HK-2 (cell line): ENCODE data around the gene CD53.

Experiments used
- DNase-seq: peaks from one replicate; pipeline ENCODE4 v3.0.0-alpha.2; 2018; ENCODE audit not compliant: unreplicated experiment

Gene CD53

DNA sequence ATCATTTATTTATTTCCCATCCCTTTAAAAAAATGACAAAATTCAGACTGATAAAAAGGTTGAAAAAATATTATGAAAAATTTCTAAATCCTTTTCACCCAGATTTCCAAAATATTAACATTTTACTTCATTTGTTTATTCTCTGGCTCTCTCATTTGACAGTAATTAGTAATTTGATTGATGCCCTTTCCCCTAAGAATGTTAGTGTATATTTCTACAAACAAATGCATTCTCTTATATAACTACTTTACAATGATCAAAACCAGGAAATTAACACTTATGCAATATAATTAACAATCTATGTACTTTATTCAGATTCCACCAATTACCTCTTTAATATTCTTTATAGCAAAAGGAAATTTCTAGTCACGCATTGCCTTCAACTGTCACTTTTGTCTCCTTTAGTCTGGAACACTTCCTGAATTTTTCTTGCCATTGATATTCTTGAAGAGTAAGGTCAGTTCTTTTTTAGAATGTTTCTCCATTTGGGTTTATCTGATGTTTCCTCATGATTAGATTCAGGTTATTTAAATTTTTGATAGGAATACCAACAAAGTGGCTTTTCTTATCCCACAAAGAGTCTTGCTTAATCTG is 3.9 kb downstream of the CD53 start:
- DNase-seq: no peak

DNA sequence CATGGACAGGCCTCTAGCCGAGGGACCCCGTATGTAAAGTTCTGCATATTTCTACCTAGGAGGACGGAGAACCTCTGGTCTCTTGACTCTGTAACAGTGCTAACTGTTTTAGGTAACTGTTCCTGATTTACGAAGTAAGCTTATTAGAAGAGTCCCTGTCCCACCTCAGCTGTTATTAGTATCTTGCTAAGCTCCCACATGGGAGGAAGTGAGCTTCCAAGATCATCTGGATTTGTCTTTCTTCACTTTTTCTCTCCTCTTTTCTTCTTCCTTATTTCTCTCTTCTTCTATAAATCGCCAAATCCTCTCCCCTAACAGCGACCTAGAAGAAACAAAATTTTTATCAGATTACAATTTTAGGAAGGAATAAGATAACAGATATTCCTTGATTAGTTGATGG is 4.4 kb downstream of the CD53 start:
- DNase-seq: no peak

DNA sequence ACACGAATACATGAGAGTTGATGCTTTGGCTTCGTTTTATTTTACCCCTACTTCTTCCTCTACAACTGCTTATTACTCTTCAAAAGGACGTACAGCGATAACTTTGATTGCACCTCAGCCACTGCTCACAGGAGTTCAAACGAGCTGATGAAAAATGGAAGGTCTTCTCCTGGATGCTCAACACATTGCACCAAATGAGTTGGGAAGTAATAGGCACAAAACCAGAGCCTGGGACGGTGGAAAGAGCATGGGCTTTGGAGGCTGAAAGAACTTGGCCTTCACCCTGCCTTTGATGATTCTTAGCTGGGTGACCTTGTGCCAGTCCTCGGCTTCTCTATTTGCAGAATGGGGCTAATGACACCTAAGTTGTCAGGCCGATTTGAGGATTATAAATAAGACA is 4.8 kb downstream of the CD53 start:
- DNase-seq: no peak

DNA sequence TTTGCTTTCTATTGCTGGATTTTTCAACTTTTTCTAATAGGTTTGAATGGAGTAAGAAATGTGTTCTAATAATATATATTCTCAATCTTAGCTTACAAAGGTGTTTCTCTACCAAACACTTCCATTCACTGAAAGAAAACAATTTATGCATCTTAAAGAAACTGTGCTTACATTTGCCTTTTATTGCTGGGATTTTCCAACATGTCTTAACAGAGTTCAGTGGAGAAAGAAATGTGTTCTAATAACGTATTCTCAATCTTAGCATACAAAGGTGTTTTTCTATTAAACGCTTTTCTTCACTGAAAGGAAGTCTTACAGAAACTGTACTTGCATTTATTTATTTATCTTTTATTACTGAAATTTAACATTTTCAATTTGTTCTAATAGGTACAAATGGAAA is 5.6 kb downstream of the CD53 start:
- no peak for DNase-seq

DNA sequence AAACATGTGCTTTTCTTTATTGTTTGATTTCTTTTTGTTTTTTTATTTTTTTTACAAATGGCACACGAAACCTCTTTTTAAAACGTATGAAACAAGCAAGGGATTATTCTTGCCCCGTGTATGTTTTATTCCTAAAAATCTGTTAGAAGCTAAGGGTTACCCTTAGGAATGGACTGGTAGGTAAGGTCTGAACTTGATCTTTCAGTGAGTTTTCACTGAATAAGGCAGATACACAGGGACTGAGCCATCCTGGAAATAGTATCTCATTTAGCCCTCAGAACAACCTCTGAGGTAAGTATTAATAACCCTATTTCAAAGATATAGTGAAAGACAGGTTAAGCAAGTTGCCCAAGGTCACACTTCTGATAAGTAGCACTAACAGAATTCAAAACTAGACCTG is 6.0 kb downstream of the CD53 start:
- no peak for DNase-seq

DNA sequence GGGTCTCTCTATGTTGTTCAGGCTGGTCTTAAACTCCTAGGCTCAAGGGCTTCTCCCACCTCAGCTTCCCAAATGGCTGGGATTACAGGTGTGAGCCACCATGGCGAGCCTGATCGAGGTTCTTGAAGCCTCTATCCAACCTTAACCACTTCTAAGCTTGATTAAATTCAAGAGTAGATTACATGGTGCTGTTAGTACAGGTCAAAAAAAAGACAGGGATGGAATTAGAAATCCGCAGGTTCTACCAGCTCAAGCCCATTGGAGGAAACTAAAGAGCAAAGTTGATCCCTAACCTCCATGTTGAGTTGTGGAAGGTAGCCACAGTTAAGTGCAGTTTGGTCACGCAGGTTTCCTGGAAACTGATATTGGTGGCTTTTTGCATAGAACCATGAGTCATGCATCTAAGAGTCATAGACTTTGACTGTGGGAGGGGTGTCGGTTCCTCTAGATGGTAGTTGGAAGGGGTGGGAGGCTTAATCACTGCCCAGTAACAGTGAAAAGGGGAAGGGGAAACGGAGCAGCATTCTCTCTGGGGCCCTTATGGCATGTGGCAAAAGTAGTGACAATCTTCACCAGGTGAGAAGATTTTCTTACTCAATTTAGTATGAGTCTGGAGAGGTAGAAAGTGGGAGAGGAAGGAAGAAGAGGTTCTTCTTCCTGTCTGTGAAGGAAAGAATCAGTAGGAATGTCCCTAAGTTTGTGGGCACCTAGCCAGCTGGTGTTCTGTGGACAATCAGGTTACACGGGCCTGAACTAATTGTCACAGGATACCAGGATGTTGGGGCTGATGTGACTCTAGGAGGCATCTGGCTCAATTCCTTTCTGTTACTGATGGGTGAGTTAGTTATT is 7.0 kb downstream of the CD53 start:
- no peak for DNase-seq

DNA sequence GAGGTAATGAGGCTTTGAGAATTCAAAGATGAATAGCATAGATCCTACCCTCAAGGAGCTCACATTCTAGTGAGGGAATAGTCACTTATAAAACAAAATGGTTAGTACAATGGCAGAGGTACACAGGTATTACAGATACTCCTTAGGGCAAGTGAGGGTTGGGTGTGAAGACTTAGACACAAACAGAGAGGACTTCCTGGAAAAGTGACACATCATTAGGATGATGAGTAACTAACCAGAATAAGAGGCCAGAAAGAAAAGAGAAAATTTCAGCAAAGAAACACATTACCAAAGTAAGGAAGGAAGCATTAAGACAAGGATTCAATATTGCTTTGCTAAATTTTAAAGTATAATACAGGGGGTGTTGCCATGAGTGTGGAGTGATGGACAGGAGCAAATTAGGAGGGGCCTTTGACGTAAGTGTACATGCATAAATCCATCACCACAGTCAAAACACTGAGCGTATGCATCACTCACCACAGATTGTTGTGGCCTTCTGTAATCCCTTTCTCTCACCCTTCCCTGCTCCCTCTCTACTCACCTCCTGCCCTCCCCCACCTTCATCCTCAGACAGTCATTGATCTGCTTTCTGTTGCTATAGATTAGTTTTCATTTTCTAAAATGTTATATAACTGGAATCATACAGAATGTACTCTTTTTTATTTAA is 7.9 kb downstream of the CD53 start:
- DNase-seq: no peak

DNA sequence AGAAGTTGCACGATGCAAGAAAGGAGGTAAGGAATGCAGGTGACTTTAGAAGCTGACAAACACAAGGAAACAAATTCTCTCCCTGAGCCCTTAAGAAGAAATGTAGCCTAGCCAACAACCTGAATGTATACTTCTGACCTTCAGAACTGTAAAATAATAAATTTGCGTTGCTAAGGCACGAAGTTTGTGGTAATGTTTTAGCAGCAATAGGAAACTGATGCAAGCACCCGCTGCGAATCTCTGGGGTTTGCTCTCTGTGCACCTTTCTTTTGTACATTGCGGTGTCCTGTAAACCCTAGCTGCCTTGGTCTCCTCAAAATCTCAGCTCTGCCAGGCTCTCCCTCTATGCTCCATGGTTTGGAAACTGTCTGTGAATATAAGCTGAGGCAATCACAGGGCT is 15.1 kb downstream of the CD53 start:
- DNase-seq: no peak

DNA sequence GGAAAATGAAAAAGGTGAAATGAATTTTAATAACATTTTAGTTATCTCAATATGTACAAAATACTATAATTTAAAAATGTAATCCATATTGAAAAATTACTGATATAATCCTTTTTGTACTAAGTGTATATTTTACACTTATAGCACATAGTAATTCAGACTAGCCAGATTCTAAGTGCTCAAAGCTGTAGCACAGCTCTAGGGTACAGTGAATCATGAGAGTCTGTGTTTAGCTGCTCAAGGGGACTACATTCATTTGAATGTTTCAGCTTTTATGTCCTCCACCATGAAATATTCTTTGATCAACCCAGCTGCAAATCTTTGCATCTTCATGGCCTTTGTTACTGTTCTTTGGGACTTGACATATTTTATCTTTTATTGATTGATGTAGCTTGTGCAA is 15.7 kb downstream of the CD53 start:
- DNase-seq: no peak

DNA sequence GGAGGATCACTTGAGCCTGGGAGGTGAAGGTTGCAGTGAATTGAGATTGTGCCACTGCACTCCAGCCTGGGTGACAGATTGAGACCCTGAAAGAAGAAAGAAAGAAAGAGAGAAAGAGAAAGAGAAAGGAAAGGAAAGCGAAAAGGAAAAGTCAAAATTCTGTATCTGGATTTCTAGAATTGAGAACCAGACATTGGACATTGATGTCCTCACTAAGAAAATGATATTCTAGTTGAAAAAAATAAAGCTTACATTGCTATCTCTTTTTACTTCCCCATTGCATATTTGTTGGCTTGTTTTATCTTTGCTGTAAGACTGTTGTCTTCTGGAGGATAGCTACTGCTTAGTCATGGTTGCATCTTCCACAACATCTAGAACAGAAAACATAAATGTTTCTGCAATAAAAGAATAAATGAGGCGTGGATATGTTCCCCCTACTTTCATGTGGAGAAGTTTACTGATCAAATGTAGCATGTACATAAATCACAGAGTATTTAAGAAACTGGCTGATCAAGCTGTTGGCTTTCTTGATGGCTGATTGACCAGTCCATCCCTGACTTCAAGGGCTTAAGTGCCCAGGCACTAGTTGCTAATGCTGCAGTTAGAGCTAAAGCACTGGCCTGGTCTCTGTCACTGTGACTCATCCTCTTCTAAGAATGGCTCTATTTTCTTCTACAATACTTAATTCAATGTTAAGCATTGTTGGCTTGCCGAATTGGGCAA is 17.7 kb downstream of the CD53 start:
- no peak for DNase-seq

DNA sequence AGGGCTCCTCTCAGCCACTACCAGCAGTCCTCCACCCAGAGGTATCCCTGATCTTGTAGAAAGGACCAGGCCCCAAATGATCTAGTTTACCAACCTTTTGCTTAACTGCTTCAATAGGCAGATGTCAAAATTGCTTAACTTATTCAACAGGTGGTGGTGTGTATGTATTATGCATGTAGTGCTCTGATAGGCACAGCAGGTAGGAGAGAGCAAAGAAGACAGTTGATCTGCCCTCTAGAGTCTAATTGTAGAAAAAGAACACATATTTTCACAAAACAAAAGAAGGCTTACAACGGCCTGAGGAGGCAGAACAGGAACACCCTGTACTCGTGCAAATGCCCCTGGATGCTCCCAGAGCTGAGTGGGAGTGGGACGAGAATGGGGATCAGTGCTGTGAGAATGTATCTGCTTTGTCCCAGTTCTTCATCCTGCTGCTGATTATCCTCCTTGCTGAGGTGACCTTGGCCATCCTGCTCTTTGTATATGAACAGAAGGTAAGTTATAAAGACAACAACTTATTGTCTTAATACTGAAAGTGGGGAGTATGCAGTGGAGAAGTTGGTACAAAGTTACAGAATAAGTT is 21.1 kb downstream of the CD53 start:
- no peak for DNase-seq

DNA sequence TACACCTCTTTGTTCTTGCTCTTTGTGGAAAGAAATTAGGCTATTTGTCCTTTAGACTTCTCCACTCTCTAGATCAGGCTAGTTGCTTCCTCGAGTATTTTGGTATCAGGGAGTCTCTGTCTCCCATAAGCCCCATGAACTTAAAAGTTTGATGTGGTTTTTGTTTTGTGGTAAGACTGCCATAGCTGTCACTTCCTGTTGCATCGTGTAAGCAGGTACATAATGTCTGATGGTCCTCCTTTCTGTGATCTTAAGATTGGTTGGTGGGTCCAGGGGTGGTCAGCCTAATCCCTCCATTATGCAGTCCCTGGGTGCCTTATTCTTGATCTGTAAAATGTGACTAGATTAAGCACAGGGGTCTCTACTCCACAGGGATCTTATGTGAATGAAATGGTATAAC is 23.1 kb downstream of the CD53 start:
- DNase-seq: no peak

DNA sequence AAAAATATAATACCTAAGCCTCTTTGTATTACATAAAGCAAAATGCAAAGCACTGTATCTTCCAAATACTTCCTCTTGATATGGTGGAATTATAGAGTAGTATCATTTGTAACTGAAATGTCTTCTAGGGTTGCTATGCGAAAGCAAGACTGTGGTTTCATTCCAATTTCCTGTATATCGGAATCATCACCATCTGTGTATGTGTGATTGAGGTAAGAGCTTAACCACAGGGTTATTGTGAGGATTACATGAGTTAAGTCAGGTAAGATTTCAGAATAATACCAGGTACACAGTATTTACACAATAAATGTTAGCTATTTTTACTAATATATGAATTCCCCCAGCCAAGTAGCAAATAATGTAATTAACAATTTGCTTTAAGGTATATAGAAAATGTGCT is 24.7 kb downstream of the CD53 start:
- no peak for DNase-seq

DNA sequence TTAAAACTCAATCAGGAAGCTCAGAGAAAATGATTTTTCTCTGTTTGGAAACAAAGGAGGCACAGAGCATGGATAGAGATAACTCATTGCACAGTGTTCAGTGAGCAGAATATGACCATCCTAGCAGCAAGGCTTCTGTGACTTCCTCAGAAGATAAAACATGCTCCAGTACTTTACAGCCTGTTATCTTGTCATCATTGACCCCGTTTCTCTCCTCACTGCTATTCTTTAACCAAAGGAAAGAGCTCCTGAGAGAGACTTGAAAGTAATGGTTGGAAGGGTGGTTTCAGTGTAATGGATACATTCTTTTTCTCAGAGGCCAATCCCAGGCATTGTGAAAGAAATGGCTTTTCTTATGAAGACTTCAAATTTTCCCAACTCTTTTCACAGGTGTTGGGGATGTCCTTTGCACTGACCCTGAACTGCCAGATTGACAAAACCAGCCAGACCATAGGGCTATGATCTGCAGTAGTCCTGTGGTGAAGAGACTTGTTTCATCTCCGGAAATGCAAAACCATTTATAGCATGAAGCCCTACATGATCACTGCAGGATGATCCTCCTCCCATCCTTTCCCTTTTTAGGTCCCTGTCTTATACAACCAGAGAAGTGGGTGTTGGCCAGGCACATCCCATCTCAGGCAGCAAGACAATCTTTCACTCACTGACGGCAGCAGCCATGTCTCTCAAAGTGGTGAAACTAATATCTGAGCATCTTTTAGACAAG is 25.9 kb downstream of the CD53 start:
- no peak for DNase-seq

DNA sequence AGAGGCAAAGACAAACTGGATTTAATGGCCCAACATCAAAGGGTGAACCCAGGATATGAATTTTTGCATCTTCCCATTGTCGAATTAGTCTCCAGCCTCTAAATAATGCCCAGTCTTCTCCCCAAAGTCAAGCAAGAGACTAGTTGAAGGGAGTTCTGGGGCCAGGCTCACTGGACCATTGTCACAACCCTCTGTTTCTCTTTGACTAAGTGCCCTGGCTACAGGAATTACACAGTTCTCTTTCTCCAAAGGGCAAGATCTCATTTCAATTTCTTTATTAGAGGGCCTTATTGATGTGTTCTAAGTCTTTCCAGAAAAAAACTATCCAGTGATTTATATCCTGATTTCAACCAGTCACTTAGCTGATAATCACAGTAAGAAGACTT is 26.5 kb downstream of the CD53 start:
- DNase-seq: no peak

DNA sequence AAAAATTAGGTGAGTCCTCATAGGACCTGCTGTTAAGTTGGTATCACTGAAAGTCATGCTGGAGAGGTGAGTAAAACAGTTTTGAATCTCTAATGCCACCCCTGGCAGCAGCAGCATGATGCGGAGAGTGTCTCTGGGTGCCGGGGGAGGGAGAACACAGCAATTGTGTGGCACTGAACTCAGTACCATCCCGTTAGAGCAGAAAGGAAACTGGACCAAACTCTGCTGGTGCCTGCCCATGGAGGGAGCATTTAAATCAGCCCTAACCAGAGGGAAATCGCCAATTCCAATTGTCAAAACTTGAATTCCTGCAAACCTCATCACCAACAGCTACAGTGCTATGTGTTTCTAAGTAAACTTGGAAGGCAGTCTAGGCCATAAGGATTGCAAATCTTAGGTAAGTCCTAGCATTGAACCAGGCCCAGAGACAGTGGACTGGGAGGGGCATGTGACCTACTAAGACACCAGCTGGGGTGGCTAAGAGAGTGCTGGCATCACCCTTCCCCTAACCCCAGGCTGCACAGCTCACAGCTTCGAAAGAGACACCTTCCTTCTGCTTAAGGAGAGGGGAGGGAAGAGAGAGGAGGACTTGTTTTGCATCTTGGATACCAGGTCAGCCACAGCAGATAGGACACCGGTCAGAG is 30.0 kb downstream of the CD53 start:
- no peak for DNase-seq

DNA sequence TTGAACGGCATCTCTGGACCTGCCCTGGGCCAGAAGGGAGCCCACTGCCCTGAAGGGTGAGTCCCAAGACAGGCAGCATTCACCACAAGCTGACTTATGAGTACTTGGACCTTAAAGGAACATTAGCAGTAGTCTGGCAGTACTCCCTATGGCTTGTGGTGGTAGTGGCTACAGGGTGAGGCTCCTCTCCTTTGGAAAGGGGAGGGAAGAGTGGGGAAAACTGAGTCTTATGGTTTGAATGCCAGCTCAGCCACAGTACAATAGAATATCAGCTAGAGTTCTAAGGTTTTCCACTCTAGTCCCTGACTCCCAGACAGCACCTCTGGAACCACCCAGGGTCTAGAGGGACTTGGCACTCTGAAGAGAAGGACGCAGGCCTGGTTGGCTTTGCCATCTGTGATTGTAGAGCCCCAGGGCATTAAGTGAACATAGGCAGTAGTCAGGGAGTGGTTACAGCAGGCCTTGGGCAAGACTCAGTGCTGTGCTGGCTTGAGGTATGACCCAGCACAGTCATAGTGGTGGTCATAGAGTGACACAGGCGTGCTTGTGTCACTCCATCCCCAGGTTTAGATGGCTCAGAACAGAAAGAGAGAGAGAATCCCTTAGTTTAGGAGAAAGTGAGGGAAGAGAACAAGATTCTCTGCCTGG is 31.0 kb downstream of the CD53 start:
- no peak for DNase-seq

DNA sequence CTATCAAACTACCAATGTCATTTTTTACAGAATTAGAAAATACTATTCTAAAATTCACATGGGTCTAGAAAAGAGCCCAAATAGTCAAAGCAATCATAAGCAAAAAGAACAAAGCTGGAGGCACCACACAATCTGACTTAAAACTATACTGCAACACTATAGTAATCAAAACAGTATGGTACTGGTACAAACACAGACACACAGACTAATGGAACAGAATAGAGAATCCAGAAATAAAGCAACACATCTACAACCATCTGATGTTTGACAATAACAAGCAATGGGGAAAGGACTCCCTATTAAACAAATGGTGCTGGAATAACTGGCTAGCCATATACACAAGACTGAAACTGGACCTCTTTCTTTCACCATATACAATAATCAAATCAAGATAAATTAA is 39.8 kb downstream of the CD53 start:
- DNase-seq: no peak

DNA sequence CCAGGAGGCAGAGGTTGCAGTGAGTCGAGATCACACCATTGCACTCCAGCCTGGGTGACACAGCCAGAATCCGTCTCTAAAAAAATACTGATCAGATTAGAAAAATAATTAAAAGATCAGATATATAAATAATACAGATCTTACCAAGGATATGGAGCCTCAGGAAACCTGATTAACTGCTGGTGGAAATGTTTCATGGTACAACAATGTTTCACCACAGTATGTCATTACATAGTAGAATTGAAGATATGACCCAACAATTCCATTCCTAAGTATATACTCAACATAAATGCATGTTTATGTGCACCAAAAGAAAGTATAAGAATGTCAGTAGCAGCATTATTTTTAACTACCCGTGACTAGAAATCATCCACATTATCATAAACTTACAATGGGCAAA is 41.7 kb downstream of the CD53 start:
- no peak for DNase-seq

DNA sequence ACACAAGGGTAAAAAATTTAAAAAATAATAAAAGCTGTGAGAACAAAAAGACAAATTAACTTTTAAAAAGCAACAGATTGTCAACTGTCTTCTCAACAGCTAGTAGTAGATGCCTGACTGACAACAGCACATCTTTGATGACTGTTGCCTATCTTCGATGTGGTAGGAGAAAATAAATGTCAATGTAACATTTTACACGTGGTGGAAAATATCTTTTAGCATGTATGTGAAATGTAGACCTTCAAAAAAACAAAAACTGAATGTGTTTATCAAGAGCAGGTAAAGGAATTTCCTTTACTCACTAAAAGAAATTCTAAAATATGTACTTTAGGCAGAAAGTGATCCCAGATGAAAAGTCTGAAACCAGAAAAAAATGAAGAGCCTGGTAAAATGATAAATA is 42.9 kb downstream of the CD53 start:
- DNase-seq: no peak

DNA sequence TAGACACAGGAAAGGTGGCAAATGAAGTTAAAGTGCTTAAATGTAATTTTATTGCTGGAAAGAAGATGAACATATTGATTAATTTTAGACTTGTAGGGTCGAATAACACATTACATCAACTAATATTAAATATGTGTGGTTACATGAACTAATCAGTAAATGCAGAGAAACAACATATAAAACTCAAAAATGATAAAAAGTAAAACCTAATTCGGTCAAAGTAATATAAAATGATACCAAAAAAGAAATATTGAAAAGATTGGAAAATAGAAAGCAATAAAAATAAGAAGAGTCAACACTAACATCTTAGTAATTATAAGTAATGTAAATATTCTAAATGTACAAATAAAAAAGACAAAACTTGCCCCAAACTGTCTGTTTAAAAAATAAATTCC is 43.3 kb downstream of the CD53 start:
- no peak for DNase-seq
